Activated CD4-positive, CD25-positive, alpha-beta regulatory T cell treated with anti-CD3 and anti-CD28 coated beads, Interleukin-2, amount 50 U/mL, for 16 hours (primary cell): ENCODE data around the gene CHST8.

Experiments
- DNase-seq: peaks from one replicate; pipeline ENCODE4 v3.0.0-alpha.2; 2020; ENCODE audit warnings: low read depth, low spot score

CHST8 gene

GRCh38 chr19:33713194-33713593 is 91.4 kb downstream of the CHST8 start:
- no peak for DNase-seq

GRCh38 chr19:33714149-33714548 is 92.4 kb downstream of the CHST8 start:
- DNase-seq = no peak

GRCh38 chr19:33715462-33715861 is 93.7 kb downstream of the CHST8 start:
- no peak for DNase-seq

GRCh38 chr19:33717878-33718277 is 96.1 kb downstream of the CHST8 start:
- DNase-seq = no peak

GRCh38 chr19:33718651-33719254 is 97.0 kb downstream of the CHST8 start:
- DNase-seq = no peak

GRCh38 chr19:33719366-33720154 is 97.8 kb downstream of the CHST8 start:
- DNase-seq = no peak

GRCh38 chr19:33720155-33720493 is 98.4 kb downstream of the CHST8 start:
- no peak for DNase-seq

GRCh38 chr19:33720691-33721682 is 99.2 kb downstream of the CHST8 start:
- DNase-seq = no peak

GRCh38 chr19:33721735-33722297 is 100.1 kb downstream of the CHST8 start:
- no peak for DNase-seq

- DNase-seq = no peak
Observed at GRCh38 chr19:33722456-33723239, 100.9 kb downstream of the CHST8 start.

- DNase-seq = no peak
Observed at GRCh38 chr19:33723512-33723911, 101.8 kb downstream of the CHST8 start.

GRCh38 chr19:33724021-33724720 is 102.4 kb downstream of the CHST8 start:
- no peak for DNase-seq

GRCh38 chr19:33724721-33725060 is 102.9 kb downstream of the CHST8 start:
- no peak for DNase-seq

GRCh38 chr19:33725567-33725966 is 103.8 kb downstream of the CHST8 start:
- DNase-seq = no peak

GRCh38 chr19:33726756-33727155 is 105.0 kb downstream of the CHST8 start:
- no peak for DNase-seq

- DNase-seq = no peak
Observed at GRCh38 chr19:33727331-33727998, 105.7 kb downstream of the CHST8 start.

- no peak for DNase-seq
Observed at GRCh38 chr19:33728141-33728540, 106.4 kb downstream of the CHST8 start.

- DNase-seq = no peak
Observed at GRCh38 chr19:33730858-33731607, 109.3 kb downstream of the CHST8 start.

GRCh38 chr19:33731881-33732280 is 110.1 kb downstream of the CHST8 start:
- DNase-seq = no peak
